GM12892 (cell line): ENCODE measurements around the gene CHST5.

Source experiments
- POLR2A ChIP-seq: IDR thresholded peaks from 2 replicates; pipeline ENCODE4 v1.6.1; 2011; ENCODE audit warnings: low read depth, low read length, control low read depth
- POLR2AphosphoS5 ChIP-seq: IDR thresholded peaks from 2 replicates; pipeline ENCODE4 v1.6.1; 2011; ENCODE audit warnings: low read depth, low read length, control low read depth
- TAF1 ChIP-seq: IDR thresholded peaks from 2 replicates; pipeline ENCODE4 v1.6.1; 2011; ENCODE audit warnings: low read depth, mild to moderate bottlenecking, control low read depth, low read length, borderline replicate concordance

DNA sequence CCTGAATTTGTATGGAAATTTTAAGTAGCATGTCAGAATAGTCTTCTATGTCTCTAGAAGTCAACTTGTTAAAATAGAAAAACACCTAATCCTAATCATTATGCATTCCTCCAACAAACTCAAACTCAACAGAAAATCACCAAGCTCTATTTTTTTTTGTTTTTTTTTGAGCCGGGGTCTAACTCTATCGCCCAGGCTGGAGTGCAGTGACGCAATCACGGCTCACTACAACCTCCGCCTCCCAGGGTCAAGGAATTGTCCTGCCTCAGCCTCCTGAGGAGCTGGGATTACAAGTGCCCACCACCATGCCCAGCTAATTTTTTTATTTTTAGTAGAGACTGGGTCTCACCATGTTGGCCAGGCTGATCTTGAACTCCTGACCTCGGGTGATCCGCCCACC lies 10.4 kb upstream of the CHST5 start:
- TF ChIP-seq POLR2AphosphoS5 (no peak), POLR2A (no peak), TAF1 (no peak)
